Hypothalamus (tissue), 51 donors: ENCODE data around the gene VSTM2L.

Experiments used
- DNase-seq, 51 donors: peaks; one replicate each; lab custom pipeline; 2025; lab: John Stamatoyannopoulos, UW

Gene VSTM2L

DNA sequence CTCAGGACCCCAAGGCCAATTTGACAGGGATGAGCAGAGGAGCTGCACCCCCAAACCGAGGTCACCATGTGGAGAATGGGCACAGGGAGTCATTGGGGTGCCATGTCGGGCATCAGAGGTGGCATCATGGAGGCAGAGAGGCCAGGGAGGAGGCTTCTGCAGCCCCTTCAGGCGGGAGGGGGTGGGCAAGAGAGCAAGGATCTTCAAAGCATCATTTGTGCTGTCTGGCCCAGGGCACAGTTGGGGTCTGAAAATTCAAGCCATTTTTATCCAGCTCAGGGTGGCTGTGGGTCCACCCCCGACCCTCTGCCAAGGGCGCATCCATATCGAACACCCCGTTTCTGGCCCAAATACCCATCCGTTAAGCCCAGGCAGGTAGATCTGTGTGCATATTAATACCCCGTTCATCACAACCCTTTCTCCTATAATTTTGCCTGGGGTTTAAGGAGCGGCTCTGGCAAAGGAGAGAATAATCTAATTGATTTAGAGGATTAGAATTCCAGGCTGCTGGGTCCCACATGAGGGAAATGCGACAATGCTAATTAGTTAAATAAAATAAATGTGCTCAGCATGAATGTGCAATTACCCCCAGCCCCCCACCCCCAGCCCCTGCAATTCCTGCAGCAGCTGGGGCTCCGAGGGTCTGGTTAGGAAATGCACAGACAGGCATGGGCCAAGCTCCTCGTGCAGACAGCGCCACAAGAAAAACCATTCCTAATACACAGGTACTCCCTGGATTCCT, 31.9 kb downstream of the VSTM2L start:
- no peak for DNase-seq

DNA sequence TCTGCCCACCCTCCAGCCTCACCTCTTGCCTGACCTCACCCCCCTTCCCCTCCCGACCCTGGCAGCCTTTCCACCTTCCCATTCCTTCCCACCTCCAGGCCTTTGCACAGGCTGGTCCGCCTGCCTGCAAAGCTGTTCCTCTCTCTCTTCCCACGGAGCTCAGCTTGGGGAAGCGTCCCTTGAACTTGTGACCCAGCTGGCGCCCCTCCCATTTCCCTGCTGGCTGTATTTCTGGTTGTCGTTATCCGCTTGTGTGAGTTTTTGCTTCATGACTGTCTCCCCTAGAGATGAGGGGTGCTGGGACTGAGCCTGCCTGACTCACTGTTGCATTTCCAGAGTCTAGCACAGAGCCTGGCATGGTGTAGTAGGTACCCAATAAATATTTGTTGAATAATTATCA, 32.5 kb downstream of the VSTM2L start:
- no peak for DNase-seq

GRCh38 chr20:37936041-37936440, 33.1 kb downstream of the VSTM2L start:
- no peak for DNase-seq

- DNase-seq: no peak
These were observed 33.5 kb downstream of the VSTM2L start for GRCh38 chr20:37936451-37936850.

DNA sequence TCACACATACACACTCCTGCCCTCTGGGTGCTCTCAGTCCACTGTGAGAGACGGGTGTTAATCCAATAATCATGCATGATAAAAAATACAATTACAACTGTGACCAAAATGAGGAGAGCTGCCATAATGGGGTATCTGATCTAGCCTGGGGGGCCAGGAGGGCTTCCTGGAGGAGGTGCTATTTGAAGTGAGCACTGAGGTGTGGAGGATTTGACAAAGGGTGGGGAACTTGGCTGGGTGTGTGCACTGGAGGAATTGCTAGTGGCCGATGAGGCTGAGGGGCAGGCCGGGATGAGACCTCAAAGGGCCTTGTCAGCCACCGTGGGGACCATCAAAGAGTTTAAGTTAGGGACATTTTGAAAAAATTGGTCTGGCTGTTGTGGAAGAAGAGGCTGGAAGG, 34.8 kb downstream of the VSTM2L start:
- no peak for DNase-seq

GRCh38 chr20:37938181-37938750, 35.3 kb downstream of the VSTM2L start:
- no peak for DNase-seq

- no peak for DNase-seq
These were observed 36.0 kb downstream of the VSTM2L start for GRCh38 chr20:37938954-37939353.

- DNase-seq: no peak
These were observed 37.0 kb downstream of the VSTM2L start for GRCh38 chr20:37939701-37940560.

DNA sequence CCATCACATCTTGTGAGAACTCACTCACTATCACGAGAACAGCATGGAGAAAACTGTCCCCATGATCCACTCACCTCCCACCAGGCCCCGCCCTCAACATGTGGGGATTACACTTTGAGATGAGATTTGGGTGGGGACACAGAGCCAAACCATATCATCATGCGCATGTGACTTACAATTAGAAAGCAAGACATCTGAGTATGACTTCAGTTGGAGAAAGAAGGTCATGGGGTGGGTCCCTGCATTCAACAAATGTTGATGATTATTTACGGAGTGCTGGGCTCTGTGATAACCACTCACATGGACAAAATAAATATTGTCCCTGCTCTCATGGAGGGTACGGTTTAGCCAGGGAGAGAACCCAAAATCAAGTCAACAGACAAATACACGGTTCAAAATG, 37.9 kb downstream of the VSTM2L start:
- no peak for DNase-seq

DNA sequence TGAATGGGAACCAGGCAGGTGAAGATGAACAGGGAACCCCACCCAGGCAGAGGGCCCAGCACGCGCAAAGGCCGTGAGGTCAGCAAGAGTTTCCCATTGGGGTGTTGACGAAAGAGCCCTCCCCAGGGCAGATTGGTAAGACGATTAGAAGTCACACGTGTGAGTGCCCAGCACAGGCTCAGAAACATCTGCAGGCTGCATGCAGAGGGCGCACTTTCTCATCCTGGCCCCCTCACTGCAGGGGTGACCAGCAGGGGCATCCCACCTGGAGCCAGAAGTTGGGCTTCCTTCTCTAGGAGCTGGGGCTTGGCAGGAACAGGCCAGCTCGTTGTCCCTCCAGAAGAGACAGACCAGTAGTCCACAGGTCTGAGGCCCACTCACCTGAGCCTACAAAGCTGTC, 38.4 kb downstream of the VSTM2L start:
- no peak for DNase-seq

DNA sequence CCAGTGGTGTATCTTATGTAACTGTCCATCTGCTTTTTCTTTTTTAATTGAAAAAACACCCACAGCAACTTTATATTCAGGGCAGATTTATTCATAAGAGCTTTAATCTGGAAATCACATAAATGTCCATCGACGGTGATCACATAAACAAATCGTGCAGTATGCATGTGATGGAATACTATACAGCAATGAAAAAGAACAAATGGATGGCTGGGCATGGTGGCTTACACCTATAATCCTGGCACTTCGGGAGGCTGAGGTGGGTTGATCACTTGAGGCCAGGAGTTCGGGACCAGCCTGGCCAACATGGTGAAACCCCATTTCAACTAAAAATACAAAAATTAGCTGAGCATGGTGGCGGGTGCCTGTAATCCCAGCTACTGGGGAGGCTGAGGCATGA, 39.1 kb downstream of the VSTM2L start:
- DNase-seq: no peak

GRCh38 chr20:37943033-37943432, 40.1 kb downstream of the VSTM2L start:
- DNase-seq: no peak

DNA sequence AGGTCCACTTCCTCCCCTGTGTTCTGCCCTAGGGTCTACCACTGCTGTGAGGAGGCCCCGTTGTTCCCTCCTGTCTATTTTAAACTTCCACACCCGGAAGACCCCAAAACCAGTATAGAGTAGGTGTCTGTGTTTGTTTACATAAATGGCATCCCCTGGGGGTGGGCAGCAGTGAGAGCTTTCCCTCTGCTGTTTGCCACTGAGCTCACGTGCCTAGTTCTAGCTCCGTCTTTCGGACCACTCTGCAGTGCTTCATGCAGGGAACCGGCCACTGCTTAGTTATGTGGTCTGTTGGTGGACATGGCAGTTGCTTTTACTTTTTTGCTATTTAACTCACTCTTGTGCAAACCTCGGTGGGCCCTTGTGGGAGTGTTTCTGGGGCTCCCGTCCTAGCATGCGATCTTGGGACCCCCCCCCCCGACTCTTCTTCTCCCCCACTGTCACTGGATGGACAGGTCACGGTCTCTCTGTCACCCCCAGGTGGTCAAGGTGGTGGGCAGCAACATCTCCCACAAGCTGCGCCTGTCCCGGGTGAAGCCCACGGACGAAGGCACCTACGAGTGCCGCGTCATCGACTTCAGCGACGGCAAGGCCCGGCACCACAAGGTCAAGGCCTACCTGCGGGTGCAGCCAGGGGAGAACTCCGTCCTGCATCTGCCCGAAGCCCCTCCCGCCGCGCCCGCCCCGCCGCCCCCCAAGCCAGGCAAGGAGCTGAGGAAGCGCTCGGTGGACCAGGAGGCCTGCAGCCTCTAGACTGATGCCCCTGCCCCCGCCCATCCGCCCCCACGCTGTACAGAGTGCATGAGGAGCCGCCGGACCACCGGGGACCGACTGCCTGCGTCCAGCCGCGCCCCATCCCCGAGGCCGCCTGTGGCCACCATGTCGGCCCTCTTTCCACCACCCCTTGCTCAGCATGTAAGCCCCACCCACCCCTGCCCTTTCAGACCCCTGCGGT, 40.9 kb downstream of the VSTM2L start:
- no peak for DNase-seq

DNA sequence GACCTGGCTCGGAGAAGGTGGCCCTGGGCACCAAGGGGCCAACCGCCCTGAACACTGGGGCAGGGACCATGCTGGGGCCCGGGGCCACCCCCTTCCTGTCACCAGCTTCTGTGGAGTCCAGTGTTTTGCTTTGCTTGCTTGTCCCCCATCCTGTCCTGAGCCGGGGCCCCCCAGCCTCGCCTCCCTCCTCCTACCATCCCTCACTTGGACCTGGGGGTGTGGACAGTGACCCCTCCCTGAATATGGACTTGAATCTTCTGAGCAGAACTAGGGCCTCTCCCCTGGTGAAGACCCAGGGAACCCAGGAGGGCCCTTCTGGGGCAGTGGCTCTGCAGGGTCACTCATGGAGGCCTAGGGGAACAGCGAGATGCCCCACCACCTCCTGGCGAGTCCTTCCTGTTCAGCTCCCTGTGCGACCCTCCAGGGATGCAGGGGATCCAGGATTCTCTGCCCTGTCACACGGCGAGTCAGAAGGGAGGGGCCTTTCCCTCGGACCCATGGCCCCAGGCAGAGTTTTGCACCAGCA, 41.6 kb downstream of the VSTM2L start:
- DNase-seq: no peak

DNA sequence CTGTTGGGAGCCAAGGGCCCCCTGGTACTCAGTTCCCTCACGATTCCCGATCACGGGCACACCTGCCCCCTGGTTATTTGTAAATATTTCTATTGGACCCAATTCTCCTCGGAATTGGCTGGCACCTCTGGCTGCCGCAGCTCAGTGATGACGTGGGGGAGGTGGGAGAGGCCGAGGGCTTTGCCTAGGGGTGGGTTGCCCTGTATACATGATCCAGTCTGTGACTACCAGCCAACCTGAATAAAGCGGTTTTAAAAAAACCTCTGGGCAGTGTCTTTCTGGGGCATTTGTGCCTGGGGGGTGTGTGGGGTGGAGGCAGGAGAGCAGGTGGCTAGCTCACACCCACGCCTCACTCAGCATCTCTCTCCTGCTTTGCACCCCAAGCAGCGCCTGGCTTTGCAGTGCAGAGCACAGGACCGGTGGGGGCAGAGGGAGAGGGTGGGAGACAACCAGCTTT, 42.2 kb downstream of the VSTM2L start:
- no peak for DNase-seq

GRCh38 chr20:37946946-37947345, 44.0 kb downstream of the VSTM2L start:
- no peak for DNase-seq

DNA sequence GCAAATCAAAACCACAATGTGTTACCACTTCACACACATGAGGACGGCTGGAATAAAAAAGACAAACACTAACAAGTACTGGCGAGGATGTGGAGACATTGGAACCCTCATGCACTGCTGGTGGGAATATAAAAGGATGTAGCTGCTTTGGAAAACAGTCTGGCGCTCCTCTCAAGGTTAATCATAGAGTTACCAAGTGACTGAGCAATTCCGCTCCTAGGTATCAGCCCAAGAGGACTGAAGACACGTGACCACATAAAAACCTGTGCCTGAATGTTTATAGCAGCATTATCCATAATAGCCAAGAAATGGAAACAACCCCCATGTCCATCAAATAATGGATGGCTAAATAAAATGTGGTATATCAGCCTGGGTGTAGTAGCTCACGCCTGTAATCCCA, 45.0 kb downstream of the VSTM2L start:
- DNase-seq: no peak

DNA sequence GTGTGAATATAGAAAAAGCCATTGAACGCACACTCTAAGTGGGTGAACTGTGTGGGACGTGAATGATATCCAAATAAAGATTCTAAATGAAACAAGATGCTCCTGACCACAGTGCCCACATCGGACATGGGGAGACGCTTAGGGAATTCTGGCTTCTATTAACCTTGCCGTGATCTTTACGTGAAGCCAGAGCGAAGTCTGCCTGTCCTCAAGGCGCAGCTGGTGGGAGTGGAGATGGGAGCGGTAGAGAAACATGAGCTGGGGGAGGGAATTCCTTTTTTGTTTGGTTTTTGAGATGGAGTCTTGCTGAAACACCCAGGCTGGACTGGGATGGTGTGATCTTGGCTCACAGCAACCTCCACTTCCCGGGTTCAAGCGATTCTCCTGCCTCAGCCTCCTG, 46.0 kb downstream of the VSTM2L start:
- no peak for DNase-seq

GRCh38 chr20:37954190-37954589, 51.3 kb downstream of the VSTM2L start:
- DNase-seq: no peak

DNA sequence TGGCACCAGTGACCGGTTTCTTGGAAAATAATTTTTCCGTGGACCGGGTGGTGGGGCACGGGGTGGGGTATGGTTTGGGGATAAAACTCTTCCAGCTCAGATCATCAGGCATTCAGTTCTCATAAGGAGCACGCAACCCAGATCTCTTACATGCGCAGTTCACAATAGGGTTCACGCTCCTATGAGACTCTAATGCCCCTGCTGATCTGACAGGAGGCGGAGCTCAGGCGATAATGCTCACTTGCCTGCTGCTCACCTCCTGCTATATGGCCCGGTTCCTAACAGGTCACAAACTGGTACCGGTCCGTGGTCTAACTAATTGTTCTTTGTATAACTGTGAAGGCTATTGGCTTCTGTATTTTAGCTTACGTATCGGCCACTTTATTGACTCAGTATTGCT, 51.7 kb downstream of the VSTM2L start:
- no peak for DNase-seq
